DMS79 (cell line): ENCODE measurements around the gene CREB3L2.
A peak's percentile ranks its signal among the peaks of the same experiment; 100 is the strongest.
"Not testable (repeated sequence)": the region's sequence is repeated elsewhere in the genome, so short reads cannot be mapped to it uniquely, and the experiment has no call there.

ENCODE experiments used
- DNase-seq: peaks from one replicate; lab custom pipeline; 2025; lab: John Stamatoyannopoulos, UW

The CREB3L2 gene

DNA sequence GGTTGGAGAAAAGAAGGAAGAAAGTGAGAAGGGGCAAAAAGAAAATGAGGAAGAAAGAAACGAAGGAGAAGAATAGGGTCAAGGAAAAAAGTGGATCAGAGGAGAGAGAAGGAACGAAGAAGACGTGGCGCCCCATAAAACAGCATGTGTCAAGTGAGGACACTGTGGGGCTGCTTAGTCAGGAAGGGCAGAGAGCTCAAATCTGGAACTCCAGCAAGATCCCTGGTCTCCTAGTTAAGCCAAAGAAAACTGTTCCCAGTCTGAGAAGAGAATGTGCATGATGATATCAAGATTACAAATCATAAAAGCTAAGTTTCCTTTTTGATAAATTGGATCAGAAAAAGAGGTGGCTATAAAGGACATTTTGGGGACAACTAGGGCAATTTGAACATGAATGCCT is 33.0 kb downstream of the CREB3L2 start:
- DNase-seq, result no peak

DNA sequence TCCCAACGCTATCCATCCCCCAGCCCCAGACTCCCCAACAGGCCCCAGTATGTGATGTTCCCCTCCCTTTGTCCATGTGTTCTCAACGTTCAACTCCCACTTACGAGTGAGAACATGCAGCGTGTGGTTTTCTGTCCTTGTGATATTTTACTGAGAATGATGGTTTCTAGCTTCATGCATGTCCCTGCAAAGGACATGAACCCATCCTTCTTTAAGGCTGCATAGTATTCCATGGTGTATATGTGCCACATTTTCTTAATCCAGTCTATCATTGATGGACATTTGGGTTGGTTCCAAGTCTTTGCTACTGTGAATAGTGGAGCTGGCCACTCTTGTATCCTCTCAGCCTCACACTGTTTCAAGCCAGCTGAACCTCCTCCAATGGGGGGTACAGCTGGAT is 33.5 kb downstream of the CREB3L2 start:
- DNase-seq, result not testable (repeated sequence)

DNA sequence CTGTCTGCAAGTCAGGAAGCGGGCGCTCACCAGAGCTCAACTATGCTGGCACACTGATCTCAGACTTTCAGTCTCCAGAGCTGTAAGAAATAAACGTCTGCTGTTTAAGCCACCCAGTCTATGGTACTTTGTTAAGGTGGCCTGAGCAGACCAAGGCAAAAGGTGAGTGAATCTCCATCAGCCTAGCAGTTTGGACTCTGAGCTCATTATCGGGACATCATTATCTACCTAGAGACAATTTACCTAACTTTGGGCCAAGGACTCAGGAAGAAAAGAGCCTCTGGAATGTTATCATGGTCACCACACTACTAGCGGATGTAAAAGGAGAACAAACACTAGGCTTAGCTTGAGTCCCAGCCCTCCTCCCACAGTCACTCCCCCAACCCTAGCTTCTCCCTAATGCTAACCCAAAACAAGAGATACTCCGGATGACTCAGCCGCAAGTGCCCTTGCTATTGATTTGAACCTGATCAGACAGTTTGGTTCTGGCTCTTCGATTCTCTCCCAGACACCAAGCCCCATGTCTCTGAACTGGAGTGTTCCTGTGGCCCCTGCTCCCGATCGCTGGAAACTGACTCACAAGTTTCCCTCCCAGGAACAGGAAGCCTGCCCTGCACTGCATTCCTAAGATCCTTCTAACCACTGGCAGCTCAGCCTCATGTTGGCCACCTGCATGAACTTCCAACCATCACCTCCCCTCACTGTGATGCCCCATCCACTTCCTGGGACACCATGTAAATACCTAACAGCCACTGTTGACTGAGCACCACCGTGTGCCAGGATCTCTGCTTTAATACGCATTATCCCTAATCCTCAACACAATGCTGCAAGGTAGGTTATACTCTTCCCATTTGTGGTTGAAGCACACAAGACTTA is 34.5 kb downstream of the CREB3L2 start:
- DNase-seq, result no peak

DNA sequence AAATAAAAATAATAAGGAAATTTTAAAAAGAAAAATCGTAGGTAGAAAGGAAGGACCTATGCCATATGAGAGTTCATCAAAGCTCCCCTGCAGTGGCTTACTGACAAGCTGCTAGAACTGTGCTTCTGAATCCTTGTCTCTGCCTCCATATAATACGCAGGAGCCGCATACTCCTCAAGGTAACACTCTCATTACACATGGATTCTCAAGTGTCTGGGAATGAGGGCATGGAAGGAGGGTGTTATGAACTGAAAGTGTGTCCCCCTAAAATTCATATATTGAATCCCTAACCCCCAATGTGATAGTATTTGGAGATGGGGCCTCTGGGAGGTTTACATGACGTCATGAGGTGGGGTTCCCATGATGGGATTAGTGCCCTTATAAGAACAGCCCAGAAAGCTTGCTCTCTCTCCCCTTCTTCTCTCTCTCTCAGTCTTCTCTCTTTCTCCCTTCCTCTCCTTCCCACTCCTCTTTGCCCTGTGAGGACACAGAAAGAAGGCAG is 35.2 kb downstream of the CREB3L2 start:
- no peak for DNase-seq

DNA sequence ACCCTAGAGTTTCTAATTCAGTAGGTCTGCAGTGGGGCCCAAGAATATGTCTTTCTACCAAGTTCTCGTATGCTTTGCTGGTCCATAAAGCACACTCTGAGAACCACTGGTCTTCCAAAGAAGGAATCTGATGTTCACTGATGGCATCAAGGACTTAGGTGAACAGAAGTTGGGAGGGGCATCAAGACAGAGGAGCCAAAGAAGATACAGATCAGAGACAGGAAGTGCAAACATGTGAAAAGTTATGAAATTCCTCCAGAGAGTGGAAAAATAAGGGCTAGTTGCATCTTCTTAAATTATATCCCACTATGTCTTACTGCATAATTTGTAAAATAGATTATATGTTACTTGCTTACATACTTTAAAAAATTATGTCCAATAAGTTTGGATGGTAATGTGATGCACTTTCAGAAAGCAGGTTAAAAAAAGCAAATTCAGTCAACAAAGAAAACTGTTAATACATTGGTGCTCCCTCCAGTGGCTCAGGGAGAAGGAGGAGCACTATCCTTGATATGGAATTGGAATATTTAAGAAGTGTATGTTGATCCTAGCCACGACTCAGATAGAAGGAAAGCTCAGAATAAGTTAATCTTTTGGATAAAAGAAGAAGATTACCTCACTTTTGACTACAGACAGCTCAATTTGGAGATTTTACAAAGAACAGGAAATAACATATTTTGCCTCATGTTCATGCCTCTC is 35.8 kb downstream of the CREB3L2 start:
- no peak for DNase-seq

DNA sequence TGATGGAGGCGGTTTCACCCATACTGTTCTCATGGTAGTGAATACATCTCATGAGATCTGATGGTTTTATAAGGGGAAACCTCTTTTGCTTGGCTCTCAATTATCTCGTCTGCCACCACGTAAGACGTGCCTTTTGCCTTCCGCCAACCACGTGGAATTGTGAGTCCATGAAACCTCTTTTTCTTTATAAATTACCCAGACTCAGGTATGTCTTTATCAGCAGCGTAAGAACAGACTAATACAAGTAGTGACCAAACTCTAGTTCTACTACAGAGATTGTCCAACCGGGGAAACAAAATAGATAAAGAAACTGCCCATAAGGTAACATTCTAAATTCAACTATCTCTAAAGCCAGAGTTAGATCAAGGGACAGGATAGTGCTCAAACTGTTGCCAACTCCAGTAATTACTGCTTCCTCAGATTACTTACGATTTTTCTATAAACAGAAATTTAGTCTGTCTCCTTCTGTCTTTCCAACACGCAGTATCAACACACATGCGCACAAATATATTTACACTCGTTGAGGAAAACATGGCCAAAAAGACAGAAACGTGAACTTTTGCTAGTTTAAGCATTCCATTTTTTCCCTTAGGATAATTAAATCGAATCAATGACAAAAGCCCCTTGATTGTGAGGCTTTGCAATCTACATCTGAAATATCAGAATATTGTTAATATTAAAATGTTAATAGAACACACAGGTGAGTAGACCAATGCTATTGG is 36.9 kb downstream of the CREB3L2 start:
- DNase-seq, result no peak

DNA sequence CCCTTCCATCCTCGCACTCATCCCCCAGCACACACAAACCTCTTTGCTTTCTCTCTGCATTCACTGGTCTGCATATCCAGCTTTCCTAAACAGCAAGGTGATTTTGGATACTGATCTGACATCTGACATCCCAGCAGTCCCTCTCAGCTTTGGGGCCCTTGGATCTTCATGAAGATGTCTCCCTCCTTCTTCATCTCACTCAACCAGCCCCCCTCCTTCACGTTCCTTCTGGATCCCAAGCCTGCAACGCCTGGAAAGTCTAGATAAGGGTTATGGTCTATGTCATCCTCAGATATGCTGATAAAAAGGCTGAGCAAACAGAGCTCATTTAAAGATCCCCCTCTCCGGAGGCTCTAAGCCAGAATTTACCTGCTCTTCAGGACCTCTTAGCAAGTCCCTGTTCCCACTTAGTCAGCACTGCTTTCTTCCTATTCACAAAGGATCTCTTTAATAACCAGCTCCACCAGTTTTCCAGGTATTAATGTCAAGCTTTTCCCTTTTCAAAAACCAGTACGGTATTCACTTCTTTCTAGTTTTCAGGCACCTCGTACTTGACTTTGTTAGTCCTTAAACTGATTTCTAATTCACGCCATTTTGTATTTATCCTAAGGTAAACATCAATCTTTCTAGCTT is 38.9 kb downstream of the CREB3L2 start:
- DNase-seq, result peak; percentile 79

DNA sequence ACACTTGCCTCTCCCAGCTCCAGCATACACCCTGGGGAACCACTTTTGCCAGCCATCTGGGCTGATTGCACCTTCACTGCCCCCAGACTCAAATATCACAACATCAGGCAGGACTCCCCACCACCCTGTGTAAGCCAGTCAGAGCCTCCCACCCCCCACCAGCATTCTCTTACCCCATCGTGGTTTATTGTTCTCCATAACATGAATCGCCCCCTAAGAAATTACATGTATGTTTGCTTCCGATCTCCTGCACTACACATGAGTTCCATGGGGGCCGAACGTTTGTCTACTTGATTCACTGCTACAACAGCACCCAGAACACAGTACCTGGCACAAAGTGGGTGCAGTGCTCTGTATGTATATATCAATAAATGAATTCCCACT is 39.4 kb downstream of the CREB3L2 start:
- DNase-seq, result no peak

DNA sequence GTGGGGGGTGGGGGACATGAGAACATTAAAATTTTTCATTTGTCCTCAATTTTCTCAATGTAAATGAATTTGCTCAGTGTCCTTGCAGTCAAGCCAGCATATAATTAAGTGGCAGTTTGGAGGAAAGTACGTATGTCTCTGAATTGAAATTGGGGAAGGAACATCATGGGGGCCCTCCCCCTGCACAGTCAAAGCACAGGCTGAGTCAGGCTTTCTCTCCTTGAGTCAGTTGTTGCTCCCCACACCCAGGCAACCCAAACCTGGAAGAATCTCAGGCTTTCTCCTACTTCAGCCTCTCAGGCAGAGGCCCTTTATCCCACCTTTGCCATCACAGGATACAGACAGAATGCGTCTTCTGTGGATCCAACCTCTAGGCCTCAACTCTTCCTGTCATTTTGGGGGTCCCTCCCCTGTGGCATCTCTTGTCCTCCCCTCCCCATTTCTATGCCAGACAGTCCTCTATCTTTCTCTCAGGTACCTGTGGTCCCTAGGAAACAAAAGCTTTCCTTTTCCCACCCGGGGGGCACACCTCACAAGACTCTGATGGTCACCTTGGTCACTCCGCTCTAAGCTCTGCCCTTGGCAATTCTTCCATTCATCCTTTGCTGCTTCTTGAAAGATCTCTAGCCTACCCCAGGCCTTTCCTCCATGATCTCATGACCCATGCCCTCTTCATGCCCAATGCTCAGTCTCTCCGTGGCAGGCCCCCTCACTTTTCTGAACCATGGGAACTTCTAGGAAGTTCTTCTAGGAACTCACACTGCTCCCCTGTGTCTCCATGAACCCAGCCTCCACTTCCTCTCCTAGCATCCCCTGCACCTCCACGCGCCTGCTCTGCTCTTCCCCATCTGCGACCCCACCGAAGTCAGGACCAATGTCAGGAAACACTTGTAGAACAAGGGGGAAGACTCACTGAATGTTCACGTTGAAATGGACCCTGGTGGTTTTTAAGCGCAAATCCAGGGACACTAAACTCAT is 40.4 kb downstream of the CREB3L2 start:
- DNase-seq, result no peak

DNA sequence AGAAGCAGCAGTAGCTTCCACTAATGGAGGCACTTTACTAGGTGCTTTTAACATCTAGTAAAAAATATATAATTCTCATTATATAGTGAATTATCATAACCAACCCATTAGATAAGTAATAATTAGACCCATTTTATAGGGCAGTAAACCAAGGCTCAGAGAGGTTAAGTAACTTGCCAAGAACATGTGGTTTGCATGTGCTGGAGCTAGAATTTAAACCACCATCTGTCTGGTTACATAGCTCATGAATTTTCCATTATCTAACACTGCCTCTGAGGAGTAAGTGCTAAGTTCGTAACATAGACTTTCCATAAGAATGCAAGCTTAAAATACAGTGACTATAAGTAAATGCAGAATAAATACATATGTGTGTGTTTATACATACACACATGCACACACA is 41.9 kb downstream of the CREB3L2 start:
- DNase-seq, result no peak

DNA sequence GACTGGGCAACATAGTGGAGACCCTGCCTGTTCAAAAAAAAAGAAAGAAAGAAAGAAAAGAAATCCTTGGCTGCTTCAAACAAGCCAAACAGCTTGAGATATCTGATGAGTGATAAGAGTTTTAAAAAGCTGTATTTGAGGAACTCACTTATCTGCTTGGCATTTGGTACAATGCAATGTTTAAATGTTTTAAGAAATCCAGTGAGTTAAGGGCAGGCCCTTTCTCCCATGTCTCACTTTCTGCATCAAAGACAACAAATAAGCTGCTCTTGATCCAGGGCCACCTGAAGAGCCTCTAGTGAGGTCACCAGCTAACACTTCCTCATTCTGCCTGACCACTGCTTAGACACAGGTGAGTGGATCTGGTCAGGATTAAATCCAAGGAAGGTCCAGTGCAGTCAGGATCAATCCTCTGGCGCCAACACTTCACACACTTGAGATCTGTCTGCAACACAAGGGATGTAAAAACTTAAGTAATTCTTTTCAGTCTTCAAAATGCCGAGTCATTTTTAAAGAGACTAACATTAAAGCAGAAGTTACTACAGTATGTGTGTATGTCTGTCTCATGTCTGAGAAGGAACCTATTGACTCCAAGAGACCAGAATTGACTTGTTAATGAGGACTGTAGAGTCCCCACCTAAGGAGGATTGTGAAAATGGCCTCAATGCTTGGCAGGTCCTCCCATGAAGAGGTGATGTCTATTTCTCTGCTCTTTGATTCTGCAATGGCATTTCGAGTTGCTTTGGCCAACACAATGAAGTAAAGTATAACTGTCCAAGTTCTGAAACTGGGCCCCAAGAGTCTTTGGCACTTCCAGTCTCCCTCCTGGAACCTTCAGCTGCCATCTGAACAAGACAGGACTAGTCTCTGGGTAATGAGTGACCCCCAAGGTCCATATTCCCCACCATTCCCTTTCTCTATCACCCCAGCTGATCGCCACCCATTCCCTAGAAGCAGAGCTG is 43.1 kb downstream of the CREB3L2 start:
- DNase-seq, result peak; percentile 12

DNA sequence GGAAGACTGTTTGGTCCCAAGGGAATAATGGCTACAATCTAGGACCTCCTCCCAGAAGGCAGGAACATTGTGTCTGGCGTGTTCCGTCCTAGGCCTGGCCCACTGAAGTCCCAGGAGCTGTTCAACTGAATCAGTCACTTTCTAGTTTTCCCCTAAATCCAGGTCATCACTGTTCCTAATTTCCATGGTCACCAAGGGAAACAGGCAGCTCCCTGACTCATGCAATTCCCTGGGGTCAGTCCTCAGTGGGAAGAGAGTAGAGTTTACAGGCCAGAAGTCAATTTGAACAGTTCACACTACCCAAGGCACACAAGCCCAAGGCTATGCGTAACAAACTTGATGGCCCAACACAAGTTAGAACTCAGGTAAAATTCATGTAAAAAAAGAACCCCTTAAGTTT is 44.0 kb downstream of the CREB3L2 start:
- no peak for DNase-seq

DNA sequence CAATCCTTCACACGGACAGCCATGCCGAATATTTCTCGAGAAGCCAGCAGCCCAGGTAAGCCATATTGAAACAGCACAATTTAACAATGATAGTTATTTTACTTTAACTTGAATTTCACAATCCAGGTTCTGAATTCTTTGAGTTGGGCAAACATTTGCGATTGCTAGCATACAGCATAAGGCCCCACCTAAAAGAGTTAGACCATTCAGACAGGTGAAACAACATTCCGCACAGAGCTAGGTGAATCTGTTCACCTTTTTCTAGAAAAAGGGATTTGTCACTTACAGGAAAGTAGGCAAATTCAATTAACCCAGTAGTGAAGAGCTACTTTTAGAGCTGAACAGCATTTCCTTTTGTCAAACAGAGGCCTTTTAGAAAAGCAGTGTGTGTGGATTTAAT is 45.3 kb downstream of the CREB3L2 start:
- no peak for DNase-seq

DNA sequence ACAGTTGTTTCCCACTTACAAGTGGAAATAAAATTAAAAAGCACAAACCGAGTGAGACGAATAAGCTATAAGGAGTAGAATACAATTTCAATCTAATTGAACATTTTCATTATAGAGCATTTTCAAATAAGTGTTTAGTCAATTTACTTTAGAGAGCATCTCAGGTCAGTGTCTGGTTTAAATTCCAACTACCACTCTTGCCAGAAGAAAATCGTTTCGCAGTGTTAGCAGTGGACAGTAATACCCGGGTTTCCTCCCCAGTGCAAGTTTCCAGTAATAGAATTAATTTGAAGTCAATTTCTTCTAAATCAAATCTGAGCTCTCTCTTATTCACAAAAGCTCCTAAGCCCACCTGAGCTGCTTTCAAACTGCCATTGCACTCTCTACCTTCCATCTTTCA is 45.7 kb downstream of the CREB3L2 start:
- DNase-seq, result no peak

DNA sequence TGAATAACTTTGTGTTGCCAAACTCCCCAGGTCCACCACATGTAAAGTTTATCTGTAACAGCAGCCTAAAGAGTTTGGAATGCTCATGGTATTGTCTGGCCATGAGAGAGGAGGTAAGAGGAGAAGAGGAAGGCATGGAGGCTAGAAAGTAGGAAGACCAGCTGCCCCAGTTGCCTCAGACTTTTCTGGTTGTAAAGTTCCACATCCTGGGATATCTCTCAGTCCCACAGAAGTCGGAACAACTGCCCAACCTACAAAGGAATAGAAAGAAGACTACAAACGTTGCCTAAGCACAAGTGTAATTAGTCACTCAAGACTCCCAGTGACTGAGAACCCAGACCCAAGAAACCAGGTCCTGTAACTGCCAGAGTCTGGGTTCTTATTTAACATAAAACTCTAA is 47.3 kb downstream of the CREB3L2 start:
- DNase-seq, result no peak

DNA sequence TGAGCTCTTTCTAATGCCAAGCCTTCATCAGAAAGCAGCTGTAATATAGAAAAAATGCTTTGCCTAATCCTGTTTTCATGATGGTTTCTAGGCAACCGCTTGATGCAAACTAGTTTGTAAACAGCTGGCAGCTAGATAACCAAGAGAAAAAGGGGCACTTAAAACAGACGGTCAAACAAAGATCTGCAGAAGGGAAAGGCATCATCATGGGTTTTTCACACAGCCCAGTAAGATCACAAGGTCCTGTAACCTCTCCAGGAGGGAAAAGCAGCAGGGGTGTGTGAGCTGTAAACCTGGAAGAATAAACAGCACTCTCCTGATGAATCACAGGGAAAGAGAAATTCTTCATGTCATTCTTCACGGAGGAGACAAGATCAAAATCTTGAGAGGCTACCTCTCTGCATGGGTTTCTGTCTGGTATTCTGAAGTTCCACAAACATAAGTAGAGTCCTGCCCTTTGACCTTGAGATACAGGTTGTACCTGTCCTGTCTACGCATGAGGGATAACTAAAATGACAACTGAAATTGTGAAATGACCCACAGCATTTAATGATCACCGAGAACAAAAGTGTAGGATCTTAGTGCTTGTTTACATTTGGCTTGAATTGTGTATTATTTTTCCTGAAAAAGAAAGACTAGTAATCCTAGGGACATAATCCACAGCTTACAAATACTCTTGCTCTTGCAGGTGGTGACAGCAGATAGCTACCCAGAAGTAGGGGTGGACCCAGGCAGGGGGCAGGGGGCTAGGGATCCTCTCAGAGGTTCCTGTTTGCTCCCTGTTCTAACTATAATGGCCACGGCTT is 48.0 kb downstream of the CREB3L2 start:
- DNase-seq, result peak; percentile 20

DNA sequence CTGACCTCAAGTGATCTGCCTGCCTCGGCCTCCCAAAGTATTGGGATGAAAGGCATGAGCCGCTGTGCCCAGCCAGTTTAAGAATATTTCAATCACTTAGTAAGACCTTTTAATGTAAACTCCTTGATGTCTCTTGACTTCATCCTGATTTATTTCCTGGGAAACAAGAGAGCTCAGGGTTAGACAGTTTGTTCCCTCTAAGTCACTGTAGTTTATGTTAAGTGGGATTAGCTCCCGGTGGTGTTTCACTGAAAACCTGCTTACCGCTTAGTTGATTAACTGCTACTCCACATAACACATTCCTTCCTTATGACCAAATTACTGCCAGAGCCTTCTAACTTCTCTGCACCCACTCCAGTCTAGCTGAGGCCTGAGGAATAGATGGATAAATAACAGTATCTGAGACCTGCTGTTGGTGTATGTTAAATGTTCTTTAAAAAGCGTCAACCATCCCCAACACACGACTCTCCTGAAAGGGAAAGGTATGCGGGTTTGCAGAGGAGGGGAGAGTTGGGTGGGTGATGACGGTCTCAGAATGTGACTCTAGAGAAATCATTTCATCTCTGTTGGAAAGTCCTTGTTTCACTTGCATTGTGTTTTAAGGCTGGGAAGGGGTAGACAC is 48.7 kb downstream of the CREB3L2 start:
- DNase-seq, result no peak

DNA sequence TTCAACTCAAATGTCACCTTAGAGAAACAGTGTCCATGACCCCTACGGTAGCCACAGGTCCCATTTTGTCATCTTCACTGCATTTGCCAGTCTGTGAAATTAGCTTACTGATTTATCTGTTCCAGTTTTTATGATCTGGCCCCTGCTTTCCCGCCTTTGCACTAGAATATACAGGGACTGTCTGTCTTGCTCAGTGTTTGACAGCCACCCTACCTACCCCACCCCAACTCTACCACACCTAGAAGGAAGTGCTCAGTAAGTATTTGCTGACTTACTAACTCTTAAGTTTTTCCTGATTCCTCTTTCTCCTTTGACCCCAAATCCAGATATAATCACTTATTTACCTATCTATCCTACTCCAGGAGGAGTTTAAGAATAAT is 49.5 kb downstream of the CREB3L2 start:
- no peak for DNase-seq
